Head of caudate nucleus (tissue), 42 donors: ENCODE results near the gene TVP23A.

Source experiments
- DNase-seq, 42 donors: peaks; one replicate each; pipeline versions ENCODE4 v3.0.0 to v3.0.0-alpha.2; 2020 to 2021; ENCODE audit warnings: mixed read lengths in 7 of 42
- intact Hi-C: fragments of 100-400 bp; cut with DNase I; formaldehyde crosslinking; loops from one replicate; pipeline ENCODE4 v1.15.0; 2022

TVP23A gene

GRCh38 chr16:10761373-10761772 lies 57.2 kb downstream of the TVP23A start:
- peak in 1 of 42 donors; percentile 11 for DNase-seq
- intact Hi-C loops, result no loop called here

- peak in 22 of 42 donors; percentile 16 to 66 (median 36) for DNase-seq
- intact Hi-C loops, result no loop called here
These were observed 57.7 kb downstream of the TVP23A start for GRCh38 chr16:10760858-10761257.

GRCh38 chr16:10756574-10756973 lies 62.0 kb downstream of the TVP23A start:
- DNase-seq, result no peak
- intact Hi-C loops, result no loop called here

- intact Hi-C loops, result no loop called here
- no peak for DNase-seq
These were observed 63.7 kb downstream of the TVP23A start for GRCh38 chr16:10754941-10755340.

GRCh38 chr16:10753670-10754069 lies 64.9 kb downstream of the TVP23A start:
- DNase-seq, result no peak
- intact Hi-C loops, result no loop called here

GRCh38 chr16:10752843-10753523 lies 65.6 kb downstream of the TVP23A start:
- intact Hi-C loops, result no loop called here
- DNase-seq, result peak in 34 of 42 donors; percentile 19 to 68 (median 50)

GRCh38 chr16:10751291-10751697 lies 67.3 kb downstream of the TVP23A start:
- intact Hi-C loops, result no loop called here
- DNase-seq, result peak in 6 of 42 donors; percentile 17 to 47 (median 30)

GRCh38 chr16:10750793-10751192 lies 67.8 kb downstream of the TVP23A start:
- DNase-seq, result no peak
- intact Hi-C loops, result no loop called here

- intact Hi-C loops, result loop anchor here (10.0 kb wide), 1 partner anchor 179 kb away; no protein-coding TSS in a partner anchor
- DNase-seq, result no peak
These were observed 72.8 kb downstream of the TVP23A start for GRCh38 chr16:10745841-10746240.

- DNase-seq, result peak in 1 of 42 donors; percentile 13
- intact Hi-C loops, result loop anchor here (10.0 kb wide), 1 partner anchor 180 kb away; no protein-coding TSS in a partner anchor
These were observed 74.1 kb downstream of the TVP23A start for GRCh38 chr16:10744370-10745030.

- peak; percentile 98 to 100 (median 100) for DNase-seq
- intact Hi-C loops, result loop anchor here (10.0 kb wide), 1 partner anchor 181 kb away; no protein-coding TSS in a partner anchor
These were observed 74.8 kb downstream of the TVP23A start, which contains the start of gene NUBP1 for GRCh38 chr16:10743610-10744369. NUBP1 (plus strand) TSS chr16:10743842; CDS start chr16:10743864, 22 bp downstream.

GRCh38 chr16:10743227-10743609 lies 75.4 kb downstream of the TVP23A start:
- peak in 1 of 42 donors; percentile 9 for DNase-seq
- intact Hi-C loops, result loop anchor here (10.0 kb wide), 1 partner anchor 182 kb away; no protein-coding TSS in a partner anchor

GRCh38 chr16:10741844-10742243 lies 76.8 kb downstream of the TVP23A start:
- intact Hi-C loops, result loop anchor here (10.0 kb wide), 1 partner anchor 183 kb away; no protein-coding TSS in a partner anchor

GRCh38 chr16:10741249-10741648 lies 77.3 kb downstream of the TVP23A start:
- intact Hi-C loops, result loop anchor here (10.0 kb wide), 1 partner anchor 184 kb away; no protein-coding TSS in a partner anchor
- peak in 1 of 42 donors; percentile 27 for DNase-seq

More at GRCh38 chr16:10741844-10742243, 76.8 kb downstream of the TVP23A start:
- DNase-seq, result peak in 2 of 42 donors; percentile 36 to 41

- intact Hi-C loops, result loop anchor here (10.0 kb wide), 1 partner anchor 184 kb away; no protein-coding TSS in a partner anchor
- no peak for DNase-seq
These were observed 77.8 kb downstream of the TVP23A start for GRCh38 chr16:10740845-10741208.

- intact Hi-C loops, result loop anchor here (5.0 to 10.0 kb wide), 2 partner anchors 185 to 228 kb away; no protein-coding TSS in a partner anchor
These were observed 78.4 kb downstream of the TVP23A start for GRCh38 chr16:10740000-10740844.

GRCh38 chr16:10738231-10739077 lies 80.1 kb downstream of the TVP23A start:
- DNase-seq, result peak in 38 of 42 donors; percentile 39 to 91 (median 75)
- intact Hi-C loops, result loop anchor here (5.0 kb wide), 1 partner anchor 226 kb away; no protein-coding TSS in a partner anchor

More at GRCh38 chr16:10740000-10740844, 78.4 kb downstream of the TVP23A start:
- DNase-seq, result peak in 1 of 42 donors; percentile 32
